ENCODE measurements around the gene PLA2R1. TPM values are rescaled to one million over a fixed set of nuclear protein-coding genes. Genes with fewer than 3 reads are reported as not detected.

The PLA2R1 gene
- total RNA-seq (ENCODE audit: low replicate concordance), result 15.4 and 22.9 TPM in 2 replicates

DNA sequence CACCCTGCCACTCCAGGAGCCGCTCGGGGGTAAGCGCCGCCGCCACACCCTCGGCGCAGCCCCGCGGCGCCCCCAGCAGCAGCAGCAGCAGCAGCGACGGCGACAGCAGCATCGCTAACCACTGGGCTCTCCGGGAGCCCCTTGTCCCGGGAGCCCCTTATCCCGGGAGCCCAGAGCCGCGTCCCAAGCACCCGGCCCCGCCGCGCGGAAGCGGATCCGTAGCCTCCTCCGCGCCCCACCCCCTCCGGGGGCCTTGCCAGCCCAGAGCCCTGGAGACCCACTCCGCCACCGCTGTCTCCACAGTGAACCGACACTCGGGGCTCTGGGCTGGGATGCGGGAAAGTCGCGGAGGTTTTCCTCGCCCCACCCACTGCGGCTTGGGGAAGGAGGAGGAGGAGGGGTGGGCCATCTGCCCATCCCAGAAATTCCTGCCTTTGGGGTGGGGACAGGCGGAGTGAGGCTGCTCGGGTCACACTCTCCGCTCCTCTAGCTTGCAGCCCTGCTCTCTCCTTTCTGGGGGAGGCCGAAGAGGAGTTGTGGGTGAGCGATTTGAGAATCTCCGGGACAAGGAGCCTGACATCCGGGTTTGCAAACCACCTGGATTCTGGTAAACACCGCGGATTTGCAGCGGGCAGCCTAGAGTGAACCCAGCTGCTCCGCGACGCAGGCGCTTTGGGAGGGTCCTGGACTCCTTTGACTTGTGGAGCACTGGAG lies at the start of gene PLA2R1:
Gene PLA2R1, minus strand, starts transcription at position 324 of the 714 bp plus-strand sequence. Its CDS starts 212 bp downstream, at position 112.

GRCh38 chr2:159904127-159904958 lies 158.1 kb downstream of the PLA2R1 start, which contains the start of gene LY75:
Gene LY75 (minus strand): TSS chr2:159904756.

Other genes with a start within 250 kb of the PLA2R1 start
- 2.3 and 4.3 TPM in 2 replicates for gene LY75, start 157.9 kb downstream of the PLA2R1 start, total RNA-seq (ENCODE audit: low replicate concordance)
- 0.15 TPM in 1 of 2 replicates, not detected in the other for gene ITGB6, start 137.7 kb upstream of the PLA2R1 start, total RNA-seq (ENCODE audit: low replicate concordance)

Measured in smooth muscle cell of the coronary artery (primary cell).